ENCODE results near the gene CETP.

DNA sequence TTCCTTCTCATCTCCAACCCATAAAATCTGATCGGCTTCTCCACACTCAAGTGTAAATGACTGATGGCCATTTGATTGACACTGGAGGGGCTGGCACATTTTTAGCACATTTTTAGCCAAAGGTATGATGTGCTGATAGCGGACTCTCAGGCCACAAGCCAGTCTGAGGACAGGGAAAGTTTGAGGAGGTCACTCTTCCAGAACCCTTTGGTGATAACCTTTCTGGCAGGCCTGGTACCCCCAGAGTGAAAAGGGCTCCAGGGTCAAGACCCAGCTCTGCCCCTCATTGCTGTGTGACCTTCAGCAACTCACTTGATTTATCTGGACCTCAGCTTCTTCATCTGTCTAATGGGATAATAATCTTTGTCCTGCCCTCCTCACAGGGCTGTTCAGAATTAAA, 25.9 kb downstream of the CETP start:
- TF ChIP-seq, protein P1, sequence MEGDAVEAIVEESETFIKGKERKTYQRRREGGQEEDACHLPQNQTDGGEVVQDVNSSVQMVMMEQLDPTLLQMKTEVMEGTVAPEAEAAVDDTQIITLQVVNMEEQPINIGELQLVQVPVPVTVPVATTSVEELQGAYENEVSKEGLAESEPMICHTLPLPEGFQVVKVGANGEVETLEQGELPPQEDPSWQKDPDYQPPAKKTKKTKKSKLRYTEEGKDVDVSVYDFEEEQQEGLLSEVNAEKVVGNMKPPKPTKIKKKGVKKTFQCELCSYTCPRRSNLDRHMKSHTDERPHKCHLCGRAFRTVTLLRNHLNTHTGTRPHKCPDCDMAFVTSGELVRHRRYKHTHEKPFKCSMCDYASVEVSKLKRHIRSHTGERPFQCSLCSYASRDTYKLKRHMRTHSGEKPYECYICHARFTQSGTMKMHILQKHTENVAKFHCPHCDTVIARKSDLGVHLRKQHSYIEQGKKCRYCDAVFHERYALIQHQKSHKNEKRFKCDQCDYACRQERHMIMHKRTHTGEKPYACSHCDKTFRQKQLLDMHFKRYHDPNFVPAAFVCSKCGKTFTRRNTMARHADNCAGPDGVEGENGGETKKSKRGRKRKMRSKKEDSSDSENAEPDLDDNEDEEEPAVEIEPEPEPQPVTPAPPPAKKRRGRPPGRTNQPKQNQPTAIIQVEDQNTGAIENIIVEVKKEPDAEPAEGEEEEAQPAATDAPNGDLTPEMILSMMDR (optimal IDR thresholded peaks at IDR 0.05 in 1 of 3, IDR thresholded peaks at IDR 0.05 in 1 of 3, conservative IDR thresholded peaks at IDR 0.05 in 1 of 3; ENCODE audit: extremely low read depth in 1 of 3, insufficient read depth in 2 of 3, low read length in 3 of 3): no peak
- TF ChIP-seq EZH2 (IDR thresholded peaks at IDR 0.05; ENCODE audit: low read length): no peak
